ENCODE measurements around the gene KCTD10. TPM values are rescaled to one million over a fixed set of nuclear protein-coding genes. Genes with fewer than 3 reads are reported as not detected.

KCTD10 gene
- total and polyA plus RNA-seq, 2 of the 13 experiments (the other 11 are each of a cell fraction or from before 2014, with no cell fraction given), result 6.9 to 25.4 TPM

DNA sequence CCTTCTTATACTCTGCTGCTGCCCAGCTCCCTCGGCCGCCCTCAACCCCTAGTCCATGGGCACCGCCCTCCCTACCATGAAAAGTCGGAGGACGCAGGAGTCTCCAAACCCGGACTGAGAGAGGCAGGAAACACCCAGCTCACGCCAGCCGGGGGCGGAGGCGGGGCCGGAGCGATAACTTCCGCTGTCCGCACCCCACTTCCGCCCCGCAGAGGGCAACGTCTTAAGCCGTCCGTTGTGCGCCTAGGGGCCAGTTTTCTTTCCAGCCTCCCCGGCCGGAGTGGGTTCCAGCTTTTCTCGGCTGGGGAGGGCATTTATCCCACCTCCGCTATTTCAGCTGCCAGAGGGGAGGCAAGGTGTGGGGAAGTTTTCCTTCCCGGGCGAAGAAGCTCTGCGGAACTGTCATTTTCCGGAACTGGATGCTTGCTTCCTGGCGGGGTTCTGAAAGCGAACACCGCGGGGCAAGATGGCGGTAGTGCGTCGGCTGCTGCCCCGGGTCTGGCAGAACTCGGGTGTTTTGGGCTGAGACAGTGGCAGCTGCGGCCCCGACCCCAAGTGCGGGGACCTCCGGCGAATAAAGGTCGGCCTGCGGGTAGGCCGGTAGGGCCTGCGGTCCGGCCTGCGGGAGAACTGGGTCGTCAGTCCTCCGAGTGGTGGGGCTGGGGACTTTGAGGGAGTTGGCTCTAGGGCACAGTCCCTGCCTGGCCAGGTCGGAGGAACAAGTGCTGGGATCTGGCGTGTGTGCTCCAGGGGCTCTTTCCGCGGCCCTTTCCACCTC is at the start of gene KCTD10, which contains the start of gene UBE3B (continued):
- TF ChIP-seq, protein P1, sequence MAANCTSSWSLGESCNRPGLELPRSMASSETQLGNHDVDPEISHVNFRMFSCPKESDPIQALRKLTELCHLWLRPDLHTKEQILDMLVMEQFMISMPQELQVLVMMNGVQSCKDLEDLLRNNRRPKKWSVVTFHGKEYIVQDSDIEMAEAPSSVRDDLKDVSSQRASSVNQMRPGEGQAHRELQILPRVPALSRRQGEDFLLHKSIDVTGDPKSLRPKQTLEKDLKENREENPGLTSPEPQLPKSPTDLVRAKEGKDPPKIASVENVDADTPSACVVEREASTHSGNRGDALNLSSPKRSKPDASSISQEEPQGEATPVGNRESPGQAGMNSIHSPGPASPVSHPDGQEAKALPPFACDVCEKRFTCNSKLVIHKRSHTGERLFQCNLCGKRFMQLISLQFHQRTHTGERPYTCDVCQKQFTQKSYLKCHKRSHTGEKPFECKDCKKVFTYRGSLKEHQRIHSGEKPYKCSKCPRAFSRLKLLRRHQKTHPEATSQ (CRISPR knock-in tag; IDR thresholded peaks at IDR 0.05; ENCODE audit: borderline replicate concordance), result 0 out of 2 replicates have a peak, but pooled peaks have one; percentile 32
- peak; percentile 72 for TF ChIP-seq ZNF280D (CRISPR knock-in tag; IDR thresholded peaks at IDR 0.05)
- no peak for TF ChIP-seq CEBPG (CRISPR knock-in tag; IDR thresholded peaks at IDR 0.05)
- TF ChIP-seq PRMT3 (CRISPR knock-in tag; IDR thresholded peaks at IDR 0.05; ENCODE audit: borderline replicate concordance, low read depth), result no peak
- no peak for TF ChIP-seq PBX2 (CRISPR knock-in tag; IDR thresholded peaks at IDR 0.05)
- peak; percentile 91 for TF ChIP-seq THAP11 (CRISPR knock-in tag; IDR thresholded peaks at IDR 0.05)
- 0 out of 2 replicates have a peak, but pooled peaks have one; percentile 44 for TF ChIP-seq ZNF879 (CRISPR knock-in tag; IDR thresholded peaks at IDR 0.05)
- 0 out of 2 replicates have a peak, but pooled peaks have one; percentile 93 for TF ChIP-seq CAMTA2 (CRISPR knock-in tag; IDR thresholded peaks at IDR 0.05; ENCODE audit: borderline replicate concordance)
- TF ChIP-seq ZNF121 (CRISPR knock-in tag; IDR thresholded peaks at IDR 0.05), result peak; percentile 20; the same call in 1 of the 2 replicates
- TF ChIP-seq ZNF446 (CRISPR knock-in tag; IDR thresholded peaks at IDR 0.05), result no peak
- TF ChIP-seq USF2 (IDR thresholded peaks at IDR 0.05; ENCODE audit: low read depth, low read length), result no peak
- no peak; the same call in 1 of the 2 replicates for TF ChIP-seq USF2 (CRISPR knock-in tag; IDR thresholded peaks at IDR 0.05; ENCODE audit: borderline replicate concordance)
- TF ChIP-seq FOXA3 (CRISPR knock-in tag; IDR thresholded peaks at IDR 0.05), result peak; percentile 15; the same call in 1 of the 2 replicates
- no peak for TF ChIP-seq IRF1 (CRISPR knock-in tag; IDR thresholded peaks at IDR 0.05; ENCODE audit: low read depth)
- no peak for TF ChIP-seq WIZ (CRISPR knock-in tag; IDR thresholded peaks at IDR 0.05)
- no peak for TF ChIP-seq TGIF2 (CRISPR knock-in tag; IDR thresholded peaks at IDR 0.05)
- peak; percentile 77; the same call in 1 of the 2 replicates for TF ChIP-seq ZNF788 (CRISPR knock-in tag; IDR thresholded peaks at IDR 0.05; ENCODE audit: borderline replicate concordance)
- TF ChIP-seq E2F1 (CRISPR knock-in tag; IDR thresholded peaks at IDR 0.05), result peak; percentile 73; the same call in 1 of the 2 replicates

All from HepG2 (cell line).